Suprapubic skin (tissue), 4 donors: ENCODE results near the gene NCOA1. TPM values are rescaled to one million over a fixed set of nuclear protein-coding genes. Genes with fewer than 3 reads are reported as not detected.

Experiments used
- DNase-seq, 2 donors: peaks; one replicate each; pipeline ENCODE4 v3.0.0-alpha.2; 2019; ENCODE audit warnings: low spot score in 2 of 2
- H3K27ac ChIP-seq: fragments of 200-600 bp; sonication (generic); one replicate; pipeline ENCODE4 v1.5.1; 2019
- H3K27me3 ChIP-seq: fragments of 200-600 bp; sonication (generic); one replicate; pipeline ENCODE4 v1.5.1; 2019
- H3K36me3 ChIP-seq: fragments of 200-600 bp; sonication (generic); one replicate; pipeline ENCODE4 v1.5.1; 2019
- H3K4me1 ChIP-seq: fragments of 200-600 bp; sonication (generic); one replicate; pipeline ENCODE4 v1.5.1; 2019
- H3K4me3 ChIP-seq: fragments of 200-600 bp; sonication (generic); one replicate; pipeline ENCODE4 v1.5.1; 2019; ENCODE audit warnings: mild to moderate bottlenecking
- H3K9me3 ChIP-seq: fragments of 200-600 bp; sonication (generic); one replicate; pipeline ENCODE4 v1.5.1; 2019
- EP300 ChIP-seq: sonication (generic); formaldehyde crosslinking; IDR thresholded peaks from one replicate; pipeline ENCODE4 v1.6.1; 2017; ENCODE audit warnings: antibody characterized with exemption
- POLR2A ChIP-seq, 2 donors: fragments of 450-650 bp; IDR thresholded peaks; one replicate each; pipeline ENCODE4 v1.6.1; 2017; ENCODE audit warnings: antibody characterized with exemption in 2 of 2, mild to moderate bottlenecking in 2 of 2, moderate library complexity in 2 of 2
- POLR2AphosphoS5 ChIP-seq, 3 donors: sonication (generic); formaldehyde crosslinking; IDR thresholded peaks; one replicate each; pipeline ENCODE4 v1.6.1; 2017; ENCODE audit warnings: antibody characterized with exemption in 3 of 3
- WGBS: methylation state at CpG from one replicate; pipeline ENCODE4 v1.1.5; 2018; 5-methylcytosine and 5-hydroxymethylcytosine counted together
- total RNA-seq, 4 donors: library from RNA; depleted of rRNA; stranded (reverse); fragments of >200 nt; gene quantifications; one replicate each; pipeline ENCODE4 v1.1.0, GENCODE V29; 2016
- TF ChIP-seq, protein P1 (sequence below), 2 donors: fragments of 200-600 bp in 1 of 2; fragments of 450-650 bp in 1 of 2; sonication (generic) in 1 of 2; IDR thresholded peaks; one replicate each; pipeline ENCODE4 v1.5.1; 2016 to 2019; ENCODE audit warnings: antibody characterized with exemption in 2 of 2, mild to moderate bottlenecking in 1 of 2, moderate library complexity in 1 of 2

The NCOA1 gene
- total RNA-seq, 4 donors from 2014 or later = 40.5 to 66.1 (median 47.2) TPM

DNA sequence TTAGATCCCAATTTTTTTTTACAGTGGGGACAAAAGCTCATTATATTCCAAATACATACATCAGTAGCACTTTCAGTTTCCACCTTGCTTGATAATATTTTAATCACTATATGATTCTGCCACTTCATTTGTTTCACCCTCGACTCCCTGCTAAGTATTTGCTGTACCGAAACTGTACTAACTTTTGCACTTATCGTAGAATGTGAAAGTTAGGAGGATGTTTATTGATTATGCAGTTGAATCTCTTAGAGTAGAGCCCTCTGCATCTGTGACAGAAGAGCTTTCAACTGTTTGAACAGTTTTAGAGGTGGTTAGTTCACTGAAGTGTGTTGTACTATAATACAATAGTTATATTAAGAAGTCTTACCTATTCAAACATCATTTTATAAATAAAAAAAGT is 20.8 kb downstream of the NCOA1 start:
- TF ChIP-seq POLR2AphosphoS5 (IDR thresholded peaks at IDR 0.05) = no peak
- TF ChIP-seq EP300 = no peak
- TF ChIP-seq POLR2A (IDR thresholded peaks at IDR 0.05) = no peak
- TF ChIP-seq, protein P1, sequence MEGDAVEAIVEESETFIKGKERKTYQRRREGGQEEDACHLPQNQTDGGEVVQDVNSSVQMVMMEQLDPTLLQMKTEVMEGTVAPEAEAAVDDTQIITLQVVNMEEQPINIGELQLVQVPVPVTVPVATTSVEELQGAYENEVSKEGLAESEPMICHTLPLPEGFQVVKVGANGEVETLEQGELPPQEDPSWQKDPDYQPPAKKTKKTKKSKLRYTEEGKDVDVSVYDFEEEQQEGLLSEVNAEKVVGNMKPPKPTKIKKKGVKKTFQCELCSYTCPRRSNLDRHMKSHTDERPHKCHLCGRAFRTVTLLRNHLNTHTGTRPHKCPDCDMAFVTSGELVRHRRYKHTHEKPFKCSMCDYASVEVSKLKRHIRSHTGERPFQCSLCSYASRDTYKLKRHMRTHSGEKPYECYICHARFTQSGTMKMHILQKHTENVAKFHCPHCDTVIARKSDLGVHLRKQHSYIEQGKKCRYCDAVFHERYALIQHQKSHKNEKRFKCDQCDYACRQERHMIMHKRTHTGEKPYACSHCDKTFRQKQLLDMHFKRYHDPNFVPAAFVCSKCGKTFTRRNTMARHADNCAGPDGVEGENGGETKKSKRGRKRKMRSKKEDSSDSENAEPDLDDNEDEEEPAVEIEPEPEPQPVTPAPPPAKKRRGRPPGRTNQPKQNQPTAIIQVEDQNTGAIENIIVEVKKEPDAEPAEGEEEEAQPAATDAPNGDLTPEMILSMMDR (IDR thresholded peaks at IDR 0.05) = no peak
- 79% methylated on average over 3 of the region's 3 CpGs for WGBS
- no peaks in the 10 kb centered on the region for H3K27me3 ChIP-seq
- no peak overlapping the region for H3K27ac ChIP-seq
- no peak overlapping the region for H3K4me3 ChIP-seq
- peaks cover 21% of the 10 kb centered on the region for H3K4me1 ChIP-seq
- DNase-seq = no peak
- H3K9me3 ChIP-seq = no peaks in the 10 kb centered on the region
- H3K36me3 ChIP-seq = no peaks in the 10 kb centered on the region

GRCh38 chr2:24512404-24512803 is 21.4 kb downstream of the NCOA1 start:
- H3K27me3 ChIP-seq = no peaks in the 10 kb centered on the region
- DNase-seq = no peak

DNA sequence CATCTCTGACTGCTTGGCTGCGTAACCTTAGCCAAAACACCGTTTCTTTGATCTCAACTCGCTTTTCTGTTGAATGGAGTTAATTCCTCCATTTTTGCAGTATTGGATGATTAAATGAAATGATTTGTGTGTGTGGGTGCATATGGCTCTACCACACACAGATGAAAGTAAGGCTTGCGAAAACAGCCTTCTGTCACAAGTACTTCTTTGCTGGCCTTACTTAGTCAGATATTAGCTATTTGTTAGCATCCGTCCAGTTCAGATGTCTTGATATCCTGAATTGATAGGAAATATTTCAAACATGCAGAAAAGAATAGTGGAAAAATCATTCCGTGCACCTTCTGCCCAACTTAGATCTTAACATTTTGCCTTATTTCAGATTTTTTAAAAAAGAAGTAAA is 21.8 kb downstream of the NCOA1 start:
- TF ChIP-seq POLR2AphosphoS5 (IDR thresholded peaks at IDR 0.05) (no peak), EP300 (no peak), POLR2A (IDR thresholded peaks at IDR 0.05) (no peak)
- TF ChIP-seq, protein P1 (IDR thresholded peaks at IDR 0.05) = no peak
- Histone ChIP-seq H3K36me3 (no peaks in the 10 kb centered on the region), H3K9me3 (no peaks in the 10 kb centered on the region), H3K27ac (no peak overlapping the region), H3K27me3 (no peaks in the 10 kb centered on the region), H3K4me3 (no peak overlapping the region), H3K4me1 (peaks cover 19% of the 10 kb centered on the region)
- DNase-seq = no peak
- WGBS = 88% methylated on average over 6 of the region's 6 CpGs

More at GRCh38 chr2:24512404-24512803, 21.4 kb downstream of the NCOA1 start:
- TF ChIP-seq POLR2A (IDR thresholded peaks at IDR 0.05) (no peak), POLR2AphosphoS5 (IDR thresholded peaks at IDR 0.05) (no peak), EP300 (no peak)
- TF ChIP-seq, protein P1 (IDR thresholded peaks at IDR 0.05) = no peak
- H3K36me3 ChIP-seq = no peaks in the 10 kb centered on the region
- no peak overlapping the region for H3K4me3 ChIP-seq
- peaks cover 19% of the 10 kb centered on the region for H3K4me1 ChIP-seq
- H3K27ac ChIP-seq = no peak overlapping the region
- WGBS = 60% methylated on average over 2 of the region's 2 CpGs
- H3K9me3 ChIP-seq = no peaks in the 10 kb centered on the region

DNA sequence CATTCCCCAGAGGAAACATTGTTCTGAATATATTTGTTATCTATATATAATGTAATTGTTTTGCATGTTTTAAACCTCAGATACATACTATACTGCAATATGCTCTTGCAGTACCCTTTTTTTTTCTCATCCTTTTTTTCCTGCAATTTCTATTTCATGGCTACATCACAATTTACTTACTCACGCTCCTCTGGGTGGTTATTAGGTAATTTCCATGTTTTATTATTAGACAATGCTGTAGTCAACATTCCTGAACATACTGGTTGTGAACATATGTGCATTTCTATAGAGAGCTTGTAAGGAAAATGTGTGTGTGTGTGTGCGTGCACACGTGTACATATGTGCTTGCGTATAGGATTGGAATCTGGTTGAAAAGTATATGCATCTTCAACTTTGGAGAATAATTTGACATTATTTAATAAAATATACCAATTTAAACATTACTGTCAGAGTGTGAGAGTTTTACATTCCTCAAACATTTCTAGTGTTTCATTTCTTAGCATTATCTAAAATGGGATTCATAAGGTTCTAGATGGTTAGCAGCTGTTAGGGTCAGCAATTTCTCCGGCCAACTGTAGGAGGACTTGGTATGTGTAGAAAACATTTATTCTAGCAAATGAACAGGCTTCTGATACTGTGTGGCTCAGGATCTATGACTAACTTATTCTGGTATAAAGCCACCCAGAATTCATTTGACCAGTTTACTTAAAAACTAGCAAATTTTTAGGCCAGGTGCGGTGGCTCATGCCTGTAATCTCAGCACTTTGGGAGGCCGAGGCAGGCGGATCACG is 22.4 kb downstream of the NCOA1 start:
- Histone ChIP-seq H3K4me1 (peaks cover 19% of the 10 kb centered on the region), H3K36me3 (no peaks in the 10 kb centered on the region), H3K4me3 (no peak overlapping the region), H3K27ac (no peak overlapping the region), H3K27me3 (no peaks in the 10 kb centered on the region), H3K9me3 (no peaks in the 10 kb centered on the region)
- TF ChIP-seq POLR2A (IDR thresholded peaks at IDR 0.05) (no peak), EP300 (no peak)
- no peak for DNase-seq
- WGBS = 89% methylated on average over 9 of the region's 9 CpGs

DNA sequence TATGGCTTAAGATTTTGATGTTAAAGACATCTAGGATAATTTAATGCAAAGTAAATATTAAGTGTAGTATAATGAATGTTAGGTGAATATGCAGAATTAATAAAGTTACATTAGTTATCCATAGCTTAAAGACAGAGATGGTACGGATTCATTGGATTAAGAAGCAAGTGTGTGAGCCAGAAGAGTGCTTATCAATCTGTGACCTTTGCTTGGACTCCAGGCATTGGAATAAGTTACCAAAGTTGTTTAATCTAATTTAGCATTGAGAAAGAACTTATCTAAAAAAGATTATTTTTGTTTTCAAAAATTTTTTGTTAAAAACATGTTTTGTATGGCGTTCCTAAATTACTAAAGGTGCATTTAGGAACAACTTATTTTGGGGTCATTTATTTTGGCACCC is 23.8 kb downstream of the NCOA1 start:
- WGBS = 83% methylated on average over 2 of the region's 2 CpGs
- TF ChIP-seq POLR2AphosphoS5 (IDR thresholded peaks at IDR 0.05) = no peak
- no peak for TF ChIP-seq POLR2A (IDR thresholded peaks at IDR 0.05)
- TF ChIP-seq, protein P1 (IDR thresholded peaks at IDR 0.05) = no peak
- TF ChIP-seq EP300 = no peak
- H3K4me3 ChIP-seq = no peak overlapping the region
- peaks cover 16% of the 10 kb centered on the region for H3K4me1 ChIP-seq
- H3K27me3 ChIP-seq = no peaks in the 10 kb centered on the region
- no peaks in the 10 kb centered on the region for H3K9me3 ChIP-seq
- H3K27ac ChIP-seq = no peak overlapping the region
- no peaks in the 10 kb centered on the region for H3K36me3 ChIP-seq
- no peak for DNase-seq
